HG03558 (cell line): ENCODE data around the gene TRPC4.

Experiments used
- ATAC-seq: cut with Tn5 transposase; IDR thresholded peaks from one replicate; pipeline ENCODE4 v1.9.1; 2021; ENCODE audit warnings: moderate number of reproducible peaks; ENCODE audit not compliant: unreplicated experiment; ENCODE audit errors: extremely low read depth

Gene TRPC4

DNA sequence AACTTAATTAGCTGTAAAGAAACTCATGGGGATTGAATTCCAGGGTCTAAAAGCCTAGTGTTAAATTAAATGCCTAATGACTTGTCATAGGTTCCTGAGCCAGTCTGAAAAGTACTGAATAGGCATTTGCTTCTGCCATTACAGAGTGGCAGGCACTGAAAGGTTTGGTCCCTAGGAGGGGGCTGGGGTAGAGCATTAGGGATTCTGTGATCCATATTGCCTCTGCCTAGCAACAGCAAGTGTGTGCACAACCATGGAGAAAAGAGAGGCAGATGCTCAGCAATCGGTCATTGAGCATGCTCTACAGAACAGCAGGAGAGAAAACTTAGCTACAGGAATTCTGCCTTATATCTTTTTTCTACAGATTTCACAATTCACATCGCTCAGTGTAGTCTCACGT is 133.5 kb downstream of the TRPC4 start:
- ATAC-seq = no peak

GRCh38 chr13:37735293-37735692 is 134.3 kb downstream of the TRPC4 start:
- ATAC-seq = no peak

- ATAC-seq = no peak
Observed at GRCh38 chr13:37729876-37730275, 139.7 kb downstream of the TRPC4 start.

DNA sequence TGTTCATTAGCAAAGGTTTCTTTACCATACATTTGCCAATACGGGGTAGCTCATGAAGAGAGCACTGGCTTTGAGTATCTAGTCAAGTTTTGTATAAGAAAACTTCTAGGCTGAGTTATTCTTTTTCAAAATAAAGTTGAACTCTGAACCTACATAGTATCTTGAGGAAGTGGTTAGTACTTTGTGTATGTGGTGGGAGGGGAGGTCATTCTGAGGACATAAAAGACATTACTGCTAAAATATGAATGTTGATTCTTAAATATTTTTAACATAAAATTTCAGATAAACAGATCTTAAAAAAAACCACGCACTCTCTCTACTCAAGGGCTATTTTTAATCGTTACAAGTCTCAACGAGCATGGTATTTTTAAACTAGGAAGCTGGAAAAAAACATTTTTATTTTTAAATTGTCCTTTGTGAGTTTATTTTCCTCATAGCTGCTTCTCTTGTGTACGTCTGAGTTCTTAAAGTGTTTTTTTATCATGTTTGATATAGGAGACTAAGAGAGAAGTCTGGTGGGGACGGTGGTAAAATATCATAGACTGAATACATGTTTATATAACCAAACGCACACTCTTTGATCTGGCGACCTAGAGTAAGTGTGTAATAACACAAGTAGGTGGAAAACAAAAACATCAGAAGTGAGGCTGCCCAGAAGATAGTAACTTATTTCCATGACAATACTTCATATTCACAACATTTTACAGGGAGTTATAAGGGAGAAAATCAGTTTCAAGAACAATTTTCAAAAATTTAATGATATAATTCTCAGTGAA is 153.0 kb downstream of the TRPC4 start:
- ATAC-seq = no peak

- ATAC-seq = no peak
Observed at GRCh38 chr13:37715606-37716015, 154.0 kb downstream of the TRPC4 start.

DNA sequence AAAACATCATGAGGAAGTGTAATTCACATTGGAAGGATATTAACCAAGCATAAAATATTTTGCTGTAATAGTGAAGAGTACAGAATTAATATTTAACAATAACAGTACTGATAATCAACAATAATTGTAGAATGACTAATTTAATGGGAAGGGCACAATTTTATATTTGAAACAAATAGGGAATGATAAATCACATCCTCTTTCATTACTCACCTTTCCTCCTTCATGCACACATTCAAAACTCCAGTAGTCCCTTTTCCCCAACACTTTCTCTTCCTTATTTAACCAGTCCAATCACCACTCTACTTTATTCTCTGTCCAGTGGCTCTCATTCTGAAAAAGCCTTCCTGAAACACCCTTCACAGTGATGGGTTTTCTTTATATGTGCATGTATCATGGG is 160.3 kb downstream of the TRPC4 start:
- ATAC-seq = no peak

GRCh38 chr13:37707739-37708500 is 161.7 kb downstream of the TRPC4 start:
- ATAC-seq = no peak

GRCh38 chr13:37706041-37706440 is 163.5 kb downstream of the TRPC4 start:
- no peak for ATAC-seq

GRCh38 chr13:37701972-37702371 is 167.6 kb downstream of the TRPC4 start:
- no peak for ATAC-seq

DNA sequence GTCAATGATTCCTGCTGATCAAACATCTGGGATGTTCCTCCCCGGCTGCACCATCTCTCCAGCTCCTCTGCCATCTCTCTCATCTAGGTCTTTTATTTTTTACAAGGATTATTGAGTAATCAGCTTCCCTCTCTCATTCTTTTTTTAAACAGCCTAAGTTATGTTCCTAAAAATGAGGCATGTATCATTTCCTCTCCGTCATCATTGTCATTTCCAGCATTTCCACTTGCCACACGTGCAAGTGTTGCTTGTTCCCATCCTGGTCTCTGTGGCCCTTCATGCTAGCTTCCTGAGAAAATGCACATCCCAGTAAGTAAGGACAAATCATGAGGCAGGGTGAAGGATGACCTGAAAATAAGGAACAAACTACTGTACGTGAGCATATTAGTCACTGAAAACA is 168.3 kb downstream of the TRPC4 start:
- no peak for ATAC-seq

DNA sequence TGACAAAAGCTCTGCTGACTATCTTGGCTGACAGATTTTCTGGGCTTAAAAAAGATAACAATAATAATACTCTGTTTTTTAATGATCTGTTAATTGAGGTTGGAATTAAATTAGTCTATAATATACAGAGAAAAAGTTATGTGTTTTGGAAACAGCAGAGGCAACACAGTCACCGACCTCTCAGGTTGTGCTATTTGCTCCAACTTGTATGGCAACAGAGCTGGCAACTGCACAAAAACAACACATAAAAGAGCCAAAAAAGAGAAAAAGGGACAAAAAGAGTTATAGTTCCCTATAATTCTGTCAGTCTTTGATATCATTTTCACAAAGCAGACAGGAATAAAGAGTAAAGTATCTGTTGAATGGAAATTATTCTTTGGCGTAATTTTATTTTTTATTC is 168.7 kb downstream of the TRPC4 start:
- ATAC-seq = no peak

DNA sequence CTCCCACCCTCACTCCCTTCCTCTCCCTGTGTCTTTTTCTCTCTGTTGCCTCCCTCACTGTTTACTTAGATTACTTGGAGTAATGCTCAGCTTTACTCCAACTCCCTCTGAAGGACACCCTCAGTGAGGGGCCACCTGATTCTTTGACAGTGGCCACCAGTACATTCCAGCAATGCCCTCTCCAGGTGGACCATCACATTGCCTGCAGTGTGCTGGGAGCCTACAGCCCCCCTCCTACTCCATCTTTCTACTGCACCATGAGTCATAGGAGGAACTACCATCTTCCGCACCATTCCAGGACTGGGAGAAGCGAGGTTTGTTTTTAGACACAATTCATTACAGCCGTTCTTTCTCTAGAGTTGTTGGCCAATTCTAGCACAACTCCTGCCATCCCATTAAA is 174.4 kb downstream of the TRPC4 start:
- ATAC-seq = no peak

- ATAC-seq = no peak
Observed at GRCh38 chr13:37690361-37690760, 179.2 kb downstream of the TRPC4 start.

GRCh38 chr13:37686501-37686900 is 183.1 kb downstream of the TRPC4 start:
- no peak for ATAC-seq

DNA sequence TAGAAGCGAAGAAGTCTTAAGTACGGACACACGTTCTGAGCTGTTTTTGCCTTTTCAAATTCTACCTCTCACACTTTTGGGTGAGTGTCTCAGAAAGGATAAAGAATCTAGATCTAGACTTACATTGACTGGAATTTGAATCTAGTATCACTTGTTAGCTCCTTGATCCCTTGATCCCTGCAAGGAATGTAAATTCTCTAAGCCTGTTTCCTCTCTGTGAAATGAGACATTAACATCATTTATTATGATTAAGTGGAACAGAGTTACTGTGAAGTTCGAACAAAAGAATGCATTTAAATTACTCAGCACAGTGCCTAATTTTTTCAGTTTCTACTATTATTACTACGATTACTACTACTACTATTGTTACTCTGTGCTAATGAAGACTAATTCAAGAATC is 184.4 kb downstream of the TRPC4 start:
- no peak for ATAC-seq

DNA sequence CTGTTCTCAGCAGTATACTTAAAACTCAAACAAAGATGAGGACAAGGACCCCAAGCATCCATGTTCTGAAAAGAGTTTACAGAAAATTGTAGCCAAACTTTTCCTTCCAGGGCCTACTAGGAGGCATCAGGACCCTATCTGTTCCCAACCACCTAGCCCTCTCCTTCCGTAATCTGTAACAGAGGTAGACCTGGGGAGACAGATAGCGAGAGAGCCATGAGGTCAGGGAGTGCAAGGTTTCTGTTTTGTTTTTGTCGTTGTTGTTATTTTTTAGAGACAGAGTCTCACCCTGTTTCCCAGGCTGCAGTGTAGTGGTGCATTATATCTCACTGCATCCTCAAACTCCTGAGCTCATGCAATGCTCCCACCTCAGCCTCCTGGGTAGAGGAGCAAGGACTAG is 187.1 kb downstream of the TRPC4 start:
- ATAC-seq = no peak

DNA sequence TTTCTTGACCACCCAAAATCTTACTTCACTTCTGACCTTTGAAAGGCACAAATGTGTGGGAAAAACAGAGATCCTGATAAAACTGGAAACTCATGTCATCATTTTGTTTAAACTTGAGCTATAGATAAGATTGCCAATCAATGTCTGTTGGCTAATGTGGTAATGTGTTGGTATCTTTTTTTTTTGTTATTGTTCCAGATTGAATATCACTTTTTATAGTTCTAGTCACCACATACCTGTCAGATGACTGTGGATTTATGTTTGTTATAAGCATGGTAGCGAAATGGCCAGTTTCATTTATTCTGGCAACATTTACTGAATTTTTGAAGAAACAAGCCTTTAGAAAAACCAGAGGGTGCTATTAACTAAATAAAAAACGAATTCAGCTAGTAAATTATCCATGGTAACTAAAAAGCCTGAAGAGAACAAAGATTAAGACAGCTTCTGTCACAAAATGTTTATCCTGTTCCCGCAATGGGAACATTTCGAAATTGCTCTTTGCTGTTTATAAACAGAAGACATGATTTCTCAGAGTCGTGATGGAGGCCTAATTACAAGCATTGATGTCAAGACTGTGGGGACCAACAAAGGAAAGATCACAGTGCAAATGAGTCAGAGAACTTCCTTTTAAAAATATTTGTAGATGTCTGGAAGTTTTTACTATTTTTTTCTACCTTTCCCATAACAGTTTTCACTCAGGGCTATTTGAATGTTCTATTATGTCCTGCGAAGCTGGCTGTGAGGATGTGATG is 188.1 kb downstream of the TRPC4 start:
- ATAC-seq = no peak

DNA sequence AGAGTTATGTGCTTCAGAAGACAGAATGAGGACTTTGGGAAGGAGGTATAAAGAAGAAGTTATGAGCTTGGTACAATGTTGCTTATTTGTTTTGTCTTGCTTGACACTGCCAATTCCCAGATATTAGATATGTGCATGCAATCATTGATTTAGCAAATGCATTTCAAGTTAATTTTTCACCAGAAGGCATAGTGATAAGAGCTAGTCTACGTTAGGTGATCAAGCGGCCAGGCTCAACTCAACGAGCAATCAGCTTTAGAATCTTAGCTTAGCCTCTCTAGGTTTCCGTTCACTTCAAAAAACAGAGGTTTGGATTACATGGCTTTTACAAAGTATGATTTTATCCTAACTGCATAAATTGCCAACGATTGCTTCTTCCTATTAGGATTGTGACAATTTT is 189.4 kb downstream of the TRPC4 start:
- ATAC-seq = no peak

- ATAC-seq = no peak
Observed at GRCh38 chr13:37679043-37679442, 190.5 kb downstream of the TRPC4 start.

GRCh38 chr13:37669845-37670244 is 199.7 kb downstream of the TRPC4 start:
- ATAC-seq = no peak

- no peak for ATAC-seq
Observed at GRCh38 chr13:37667702-37668101, 201.9 kb downstream of the TRPC4 start.
